ENCODE measurements around the gene SEC31A.

Gene SEC31A, protein sequence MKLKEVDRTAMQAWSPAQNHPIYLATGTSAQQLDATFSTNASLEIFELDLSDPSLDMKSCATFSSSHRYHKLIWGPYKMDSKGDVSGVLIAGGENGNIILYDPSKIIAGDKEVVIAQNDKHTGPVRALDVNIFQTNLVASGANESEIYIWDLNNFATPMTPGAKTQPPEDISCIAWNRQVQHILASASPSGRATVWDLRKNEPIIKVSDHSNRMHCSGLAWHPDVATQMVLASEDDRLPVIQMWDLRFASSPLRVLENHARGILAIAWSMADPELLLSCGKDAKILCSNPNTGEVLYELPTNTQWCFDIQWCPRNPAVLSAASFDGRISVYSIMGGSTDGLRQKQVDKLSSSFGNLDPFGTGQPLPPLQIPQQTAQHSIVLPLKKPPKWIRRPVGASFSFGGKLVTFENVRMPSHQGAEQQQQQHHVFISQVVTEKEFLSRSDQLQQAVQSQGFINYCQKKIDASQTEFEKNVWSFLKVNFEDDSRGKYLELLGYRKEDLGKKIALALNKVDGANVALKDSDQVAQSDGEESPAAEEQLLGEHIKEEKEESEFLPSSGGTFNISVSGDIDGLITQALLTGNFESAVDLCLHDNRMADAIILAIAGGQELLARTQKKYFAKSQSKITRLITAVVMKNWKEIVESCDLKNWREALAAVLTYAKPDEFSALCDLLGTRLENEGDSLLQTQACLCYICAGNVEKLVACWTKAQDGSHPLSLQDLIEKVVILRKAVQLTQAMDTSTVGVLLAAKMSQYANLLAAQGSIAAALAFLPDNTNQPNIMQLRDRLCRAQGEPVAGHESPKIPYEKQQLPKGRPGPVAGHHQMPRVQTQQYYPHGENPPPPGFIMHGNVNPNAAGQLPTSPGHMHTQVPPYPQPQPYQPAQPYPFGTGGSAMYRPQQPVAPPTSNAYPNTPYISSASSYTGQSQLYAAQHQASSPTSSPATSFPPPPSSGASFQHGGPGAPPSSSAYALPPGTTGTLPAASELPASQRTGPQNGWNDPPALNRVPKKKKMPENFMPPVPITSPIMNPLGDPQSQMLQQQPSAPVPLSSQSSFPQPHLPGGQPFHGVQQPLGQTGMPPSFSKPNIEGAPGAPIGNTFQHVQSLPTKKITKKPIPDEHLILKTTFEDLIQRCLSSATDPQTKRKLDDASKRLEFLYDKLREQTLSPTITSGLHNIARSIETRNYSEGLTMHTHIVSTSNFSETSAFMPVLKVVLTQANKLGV

DNA sequence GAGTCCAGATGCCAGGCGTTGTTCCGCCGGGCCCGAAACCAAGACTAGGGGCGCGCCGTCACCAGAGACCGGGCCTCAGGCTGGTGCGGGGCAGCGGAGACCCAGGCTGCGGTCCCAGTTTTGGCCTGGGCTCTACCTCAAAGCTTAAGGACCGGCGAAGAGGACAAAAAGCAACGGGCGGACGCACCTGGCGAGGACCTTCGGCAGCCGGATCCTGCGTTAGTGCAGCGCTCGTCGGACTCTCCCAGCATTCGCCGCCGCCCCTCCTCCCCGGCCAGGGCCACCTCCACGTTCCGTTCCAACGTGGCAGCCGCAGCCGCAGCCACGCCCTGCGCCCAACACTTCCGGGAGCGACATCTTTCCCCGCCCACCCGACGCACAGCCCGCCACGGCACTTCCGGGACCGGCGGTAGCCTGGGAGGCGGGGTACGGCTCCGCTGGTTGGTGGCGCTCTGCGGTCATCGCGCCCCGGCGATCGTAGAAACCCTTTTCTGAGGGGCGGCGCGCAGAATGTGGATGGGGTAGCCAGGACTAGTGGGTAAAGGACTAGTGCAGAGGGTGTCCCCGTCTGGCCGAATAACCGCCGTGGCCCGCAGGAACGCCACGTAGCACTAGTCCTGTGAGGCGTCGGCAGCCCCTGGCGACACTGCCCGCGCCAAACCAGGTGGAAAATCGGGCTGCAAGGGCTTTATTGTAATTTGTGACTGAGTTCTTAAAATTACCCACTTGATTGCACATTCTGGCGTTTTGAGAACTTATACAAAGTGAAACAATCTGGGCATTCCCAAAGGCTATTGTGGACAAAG, at the start of gene SEC31A:
SEC31A (minus strand) TSS at position 253 of the 806 bp plus-strand sequence. CDS start 9,217 bp downstream, outside the sequence.
- in situ Hi-C loops (cut with MboI; ENCODE audit: low sequenced_read_pairs, unreplicated experiment), result loop anchor here (25.0 kb wide), 1 partner anchor 371 kb away; no protein-coding TSS in a partner anchor
- peak; percentile 95 for DNase-seq (ENCODE audit: low spot score)
- TF ChIP-seq, protein P1, sequence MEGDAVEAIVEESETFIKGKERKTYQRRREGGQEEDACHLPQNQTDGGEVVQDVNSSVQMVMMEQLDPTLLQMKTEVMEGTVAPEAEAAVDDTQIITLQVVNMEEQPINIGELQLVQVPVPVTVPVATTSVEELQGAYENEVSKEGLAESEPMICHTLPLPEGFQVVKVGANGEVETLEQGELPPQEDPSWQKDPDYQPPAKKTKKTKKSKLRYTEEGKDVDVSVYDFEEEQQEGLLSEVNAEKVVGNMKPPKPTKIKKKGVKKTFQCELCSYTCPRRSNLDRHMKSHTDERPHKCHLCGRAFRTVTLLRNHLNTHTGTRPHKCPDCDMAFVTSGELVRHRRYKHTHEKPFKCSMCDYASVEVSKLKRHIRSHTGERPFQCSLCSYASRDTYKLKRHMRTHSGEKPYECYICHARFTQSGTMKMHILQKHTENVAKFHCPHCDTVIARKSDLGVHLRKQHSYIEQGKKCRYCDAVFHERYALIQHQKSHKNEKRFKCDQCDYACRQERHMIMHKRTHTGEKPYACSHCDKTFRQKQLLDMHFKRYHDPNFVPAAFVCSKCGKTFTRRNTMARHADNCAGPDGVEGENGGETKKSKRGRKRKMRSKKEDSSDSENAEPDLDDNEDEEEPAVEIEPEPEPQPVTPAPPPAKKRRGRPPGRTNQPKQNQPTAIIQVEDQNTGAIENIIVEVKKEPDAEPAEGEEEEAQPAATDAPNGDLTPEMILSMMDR (IDR thresholded peaks at IDR 0.05; ENCODE audit: borderline replicate concordance, control extremely low read depth, extremely low read depth, insufficient read depth, missing control alignments), result no peak

DNA sequence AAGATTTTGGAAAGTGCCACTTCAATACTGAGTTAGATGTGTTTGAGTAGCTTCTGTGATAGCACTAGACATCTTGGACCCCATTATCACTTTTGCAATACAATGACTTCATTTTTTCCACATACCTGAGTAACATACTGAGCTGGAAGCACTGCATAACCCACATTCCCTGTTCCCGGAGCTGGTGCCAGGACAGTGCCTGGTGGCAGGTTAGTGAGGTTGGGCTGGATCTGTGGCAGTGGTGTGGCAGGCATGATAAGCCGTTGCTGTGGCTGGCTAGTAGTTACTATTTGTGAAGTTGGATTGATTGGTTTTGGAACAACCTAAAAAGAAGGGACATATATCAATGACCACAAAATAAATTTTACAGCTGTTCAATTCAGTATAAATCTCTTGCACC, 48.5 kb upstream of the SEC31A start:
- DNase-seq (ENCODE audit: low spot score), result no peak
- TF ChIP-seq, protein P1 (IDR thresholded peaks at IDR 0.05; ENCODE audit: borderline replicate concordance, control extremely low read depth, extremely low read depth, insufficient read depth, missing control alignments), result no peak
- in situ Hi-C loops (cut with MboI; ENCODE audit: low sequenced_read_pairs, unreplicated experiment), result no loop called here

DNA sequence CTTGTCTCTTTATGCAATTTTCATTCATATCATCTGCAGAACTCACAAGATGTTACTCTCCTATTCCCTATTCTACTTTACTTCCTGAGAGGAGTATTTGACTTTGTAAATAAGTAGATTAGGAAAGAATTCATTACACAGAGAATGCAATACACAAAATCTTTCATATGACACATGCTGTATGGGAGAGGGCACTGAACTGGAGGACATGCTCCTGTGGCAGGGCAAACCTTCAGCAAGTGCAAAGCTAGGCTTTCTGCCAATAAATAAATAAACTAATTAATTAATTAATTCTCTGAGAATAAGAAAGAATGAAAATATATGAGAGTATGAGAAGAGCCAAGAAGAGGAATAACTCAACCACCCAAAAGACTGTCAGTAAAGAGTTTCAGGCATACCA, 43.5 kb upstream of the SEC31A start:
- in situ Hi-C loops (cut with MboI; ENCODE audit: low sequenced_read_pairs, unreplicated experiment), result no loop called here
- DNase-seq (ENCODE audit: low spot score), result no peak
- TF ChIP-seq, protein P1 (IDR thresholded peaks at IDR 0.05; ENCODE audit: borderline replicate concordance, control extremely low read depth, extremely low read depth, insufficient read depth, missing control alignments), result no peak

DNA sequence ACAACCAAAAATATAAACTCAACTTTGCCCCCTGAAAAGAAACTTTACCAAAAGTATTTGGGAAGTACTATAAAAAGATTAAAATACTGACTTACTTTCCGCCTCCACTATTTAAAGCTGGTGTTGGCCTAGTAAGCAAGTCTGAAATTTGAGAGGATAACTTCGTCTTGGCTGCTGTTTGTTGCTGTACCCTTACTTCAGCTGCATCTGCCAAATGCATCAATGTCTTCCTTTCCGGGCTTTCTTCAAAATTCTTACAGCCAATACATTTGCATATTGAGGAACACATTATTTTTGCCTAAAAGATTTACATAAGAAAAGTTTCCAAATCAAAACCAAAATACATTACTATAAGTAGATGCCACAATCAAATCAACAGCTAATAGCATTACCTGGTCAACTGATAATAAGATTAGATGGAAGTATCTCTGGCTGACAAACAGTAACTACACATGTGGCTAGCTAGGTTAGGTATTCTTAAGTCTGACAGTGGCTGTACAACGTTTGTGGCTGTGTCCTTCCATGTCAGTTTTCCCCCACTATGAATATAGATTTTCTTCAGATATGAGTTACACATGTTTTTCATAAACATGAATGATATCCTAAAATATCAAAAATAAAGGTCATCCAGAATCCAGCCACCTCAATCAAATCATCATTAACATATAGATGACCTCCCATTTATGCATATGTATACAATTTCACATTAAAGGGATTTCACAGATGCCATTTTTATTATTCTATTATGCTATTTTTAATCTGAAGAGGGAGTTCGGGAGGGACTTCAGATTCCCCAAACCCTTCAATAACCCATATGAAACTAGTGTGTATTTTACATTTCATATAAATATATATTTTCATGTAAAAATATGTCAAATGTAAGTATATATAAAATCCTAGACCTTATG, 40.1 kb upstream of the SEC31A start:
- TF ChIP-seq, protein P1 (IDR thresholded peaks at IDR 0.05; ENCODE audit: borderline replicate concordance, control extremely low read depth, extremely low read depth, insufficient read depth, missing control alignments), result no peak
- in situ Hi-C loops (cut with MboI; ENCODE audit: low sequenced_read_pairs, unreplicated experiment), result no loop called here
- DNase-seq (ENCODE audit: low spot score), result no peak

DNA sequence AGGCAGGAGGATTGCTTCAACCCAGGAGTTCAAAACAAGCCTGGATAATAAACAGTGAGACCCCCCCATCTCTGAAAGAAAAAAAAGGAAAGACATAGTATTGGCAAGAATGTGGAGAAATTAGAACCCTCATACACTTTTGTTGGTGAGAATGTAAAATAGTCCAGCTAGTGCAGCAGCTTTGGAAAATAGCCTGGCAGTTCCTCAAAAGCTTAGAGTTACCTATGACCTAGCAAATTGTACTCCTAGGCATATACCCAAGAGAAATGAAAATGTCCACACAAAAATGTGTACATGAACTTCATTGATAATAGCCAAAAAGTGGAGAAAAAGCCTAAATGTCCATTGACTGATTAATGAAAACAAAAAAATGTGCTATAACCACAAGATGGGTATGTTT, 30.8 kb upstream of the SEC31A start:
- in situ Hi-C loops (cut with MboI; ENCODE audit: low sequenced_read_pairs, unreplicated experiment), result no loop called here
- no peak for DNase-seq (ENCODE audit: low spot score)
- TF ChIP-seq, protein P1 (IDR thresholded peaks at IDR 0.05; ENCODE audit: borderline replicate concordance, control extremely low read depth, extremely low read depth, insufficient read depth, missing control alignments), result no peak
